ENCODE results near the gene LSM8. TPM values are rescaled to one million over a fixed set of nuclear protein-coding genes. Genes with fewer than 3 reads are reported as not detected.
A peak's percentile ranks its signal among the peaks of the same experiment; 100 is the strongest.

The LSM8 gene
- total and polyA plus RNA-seq, 10 of the 15 experiments (the other 5 are each of a cell fraction or from before 2014, with no cell fraction given), result 46.9 to 173 (median 111) TPM

GRCh38 chr7:118182593-118183427 is 1.2 kb upstream of the LSM8 start:
- ChIA-PET SMC1A (ENCODE audit: uncharacterized antibody, unreplicated experiment) (no interaction called here), RAD21 (ENCODE audit: unreplicated experiment) (no interaction called here), CTCF (interaction anchor here (1.5 kb wide), 1 partner anchor 12 kb away, joined by 3 read pairs; no protein-coding TSS in a partner anchor), POLR2A (no interaction called here)
- Histone ChIP-seq H3K4me2 (ENCODE audit: control insufficient read depth, insufficient read depth) (peak overlapping the region; percentile 68), H3K4me1 (ENCODE audit: control insufficient read depth, insufficient read depth, low read length) (no peaks in the 10 kb centered on the region), H4K20me1 (ENCODE audit: control insufficient read depth, insufficient read depth) (no peaks in the 10 kb centered on the region), H3K79me2 (ENCODE audit: control insufficient read depth, insufficient read depth, low read length) (peaks cover 48% of the 10 kb centered on the region), H3K9me3 (replicated peaks; ENCODE audit: control insufficient read depth, insufficient read depth, low read length) (no peaks in the 10 kb centered on the region), H3K27me3 (replicated peaks in 1 of 2; ENCODE audit: control insufficient read depth in 2 of 2, insufficient read depth in 2 of 2, low read length in 1 of 2) (no peaks in the 10 kb centered on the region), H2AFZ (ENCODE audit: control insufficient read depth, low read depth, low read length) (peak overlapping the region; percentile 85), H3K4me3 (peak overlapping the region; percentile 63), H3K27ac (ENCODE audit: control insufficient read depth, insufficient read depth) (peak overlapping the region; percentile 93), H3K36me3 (ENCODE audit: control insufficient read depth in 2 of 2, insufficient read depth in 2 of 2, low read length in 1 of 2) (peaks cover 0 to 5% of the 10 kb centered on the region in 2 experiments; a peak in 2 of 4 replicates), H3K9ac (ENCODE audit: control insufficient read depth, insufficient read depth, low read length) (peak overlapping the region; percentile 97)
- 59% methylated on average over 13 of the region's 13 CpGs for WGBS (ENCODE audit: insufficient coverage, insufficient replicate concordance, low lambda C conversion rate, missing lambda C conversion rate)
- intact Hi-C loops (cut with micrococcal nuclease; ENCODE audit: unreplicated experiment), result loop anchor here (5.0 to 10.0 kb wide), 3 partner anchors 141 to 1321 kb away; partner anchors contain the start of gene CAPZA2
- peak; percentile 11 for ATAC-seq
- in situ Hi-C loops (cut with MboI), result no loop called here
- BruUV-seq (replicated peaks), result no TSS peak
- FAIRE-seq, result no peak
- no peak for DNase-seq (ENCODE audit: low read depth, low spot score)
- no peak for TF ChIP-seq NRF1 (conservative IDR thresholded peaks at IDR 0.05; ENCODE audit: low read depth, low read length)
- TF ChIP-seq RB1 (IDR thresholded peaks at IDR 0.05; ENCODE audit: borderline replicate concordance), result no peak
- TF ChIP-seq ATF7 (IDR thresholded peaks at IDR 0.05; ENCODE audit: low read depth), result 0 out of 2 replicates have a peak, but pooled peaks have one; percentile 13
- no peak for TF ChIP-seq FOS (IDR thresholded peaks at IDR 0.05; ENCODE audit: borderline replicate concordance, extremely low read depth, insufficient read length)
- no peak for TF ChIP-seq PML (IDR thresholded peaks at IDR 0.05; ENCODE audit: low read length)
- TF ChIP-seq ELK1 (IDR thresholded peaks at IDR 0.05; ENCODE audit: low read depth, low read length), result no peak
- TF ChIP-seq, protein P1, sequence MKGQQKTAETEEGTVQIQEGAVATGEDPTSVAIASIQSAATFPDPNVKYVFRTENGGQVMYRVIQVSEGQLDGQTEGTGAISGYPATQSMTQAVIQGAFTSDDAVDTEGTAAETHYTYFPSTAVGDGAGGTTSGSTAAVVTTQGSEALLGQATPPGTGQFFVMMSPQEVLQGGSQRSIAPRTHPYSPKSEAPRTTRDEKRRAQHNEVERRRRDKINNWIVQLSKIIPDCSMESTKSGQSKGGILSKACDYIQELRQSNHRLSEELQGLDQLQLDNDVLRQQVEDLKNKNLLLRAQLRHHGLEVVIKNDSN (IDR thresholded peaks at IDR 0.05; ENCODE audit: borderline replicate concordance, extremely low read length, insufficient read depth, low read depth, low read length), result no peak
- TF ChIP-seq ZZZ3 (IDR thresholded peaks at IDR 0.05; ENCODE audit: control insufficient read depth, insufficient read length, low read depth), result no peak
- TF ChIP-seq MTA2 (IDR thresholded peaks at IDR 0.05; ENCODE audit: low read depth), result peak; percentile 66
- no peak for TF ChIP-seq NR2C1 (IDR thresholded peaks at IDR 0.05)
- no peak for TF ChIP-seq NR2C2 (IDR thresholded peaks at IDR 0.05; ENCODE audit: borderline replicate concordance, control insufficient read depth, insufficient read length, low read depth)
- peak in 1 of 2 experiments; percentile 12; a peak in 1 of 4 replicates for TF ChIP-seq IKZF2 (IDR thresholded peaks at IDR 0.05)
- TF ChIP-seq SUZ12 (IDR thresholded peaks at IDR 0.05; ENCODE audit: unreplicated experiment), result no peak
- TF ChIP-seq NKRF (conservative IDR thresholded peaks at IDR 0.05), result no peak
- TF ChIP-seq CEBPB (IDR thresholded peaks at IDR 0.05; ENCODE audit: borderline replicate concordance in 1 of 2, low read depth in 2 of 2, low read length in 2 of 2), result no peak
- no peak for TF ChIP-seq CTCF (IDR thresholded peaks at IDR 0.05 in 2 of 3, conservative IDR thresholded peaks at IDR 0.05 in 1 of 3; ENCODE audit: control insufficient read depth in 2 of 3, extremely low read depth in 1 of 3, insufficient read depth in 1 of 3, low read depth in 3 of 3, low read length in 3 of 3)
